ENCODE results near the gene SLAMF1.

- TF ChIP-seq, protein P1, sequence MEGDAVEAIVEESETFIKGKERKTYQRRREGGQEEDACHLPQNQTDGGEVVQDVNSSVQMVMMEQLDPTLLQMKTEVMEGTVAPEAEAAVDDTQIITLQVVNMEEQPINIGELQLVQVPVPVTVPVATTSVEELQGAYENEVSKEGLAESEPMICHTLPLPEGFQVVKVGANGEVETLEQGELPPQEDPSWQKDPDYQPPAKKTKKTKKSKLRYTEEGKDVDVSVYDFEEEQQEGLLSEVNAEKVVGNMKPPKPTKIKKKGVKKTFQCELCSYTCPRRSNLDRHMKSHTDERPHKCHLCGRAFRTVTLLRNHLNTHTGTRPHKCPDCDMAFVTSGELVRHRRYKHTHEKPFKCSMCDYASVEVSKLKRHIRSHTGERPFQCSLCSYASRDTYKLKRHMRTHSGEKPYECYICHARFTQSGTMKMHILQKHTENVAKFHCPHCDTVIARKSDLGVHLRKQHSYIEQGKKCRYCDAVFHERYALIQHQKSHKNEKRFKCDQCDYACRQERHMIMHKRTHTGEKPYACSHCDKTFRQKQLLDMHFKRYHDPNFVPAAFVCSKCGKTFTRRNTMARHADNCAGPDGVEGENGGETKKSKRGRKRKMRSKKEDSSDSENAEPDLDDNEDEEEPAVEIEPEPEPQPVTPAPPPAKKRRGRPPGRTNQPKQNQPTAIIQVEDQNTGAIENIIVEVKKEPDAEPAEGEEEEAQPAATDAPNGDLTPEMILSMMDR (conservative IDR thresholded peaks at IDR 0.05; ENCODE audit: low read depth in 2 of 2) = no peak
- TF ChIP-seq POLR2AphosphoS5 (IDR thresholded peaks at IDR 0.05; ENCODE audit: low read depth) = no peak
- TF ChIP-seq EZH2phosphoT487 (IDR thresholded peaks at IDR 0.05; ENCODE audit: unreplicated experiment) = no peak
- TF ChIP-seq EZH2 (IDR thresholded peaks at IDR 0.05; ENCODE audit: low read depth, unreplicated experiment) = no peak
These were observed 30.2 kb upstream of the SLAMF1 start for GRCh38 chr1:160676869-160677597.

All from GM23338 (cell line).